Thyroid gland (tissue), 4 donors: ENCODE results near the gene BLOC1S6. TPM values are rescaled to one million over a fixed set of nuclear protein-coding genes. Genes with fewer than 3 reads are reported as not detected.

Experiments used
- DNase-seq, 2 donors: peaks; one replicate each; pipeline ENCODE4 v3.0.0-alpha.2; 2019
- H3K27ac ChIP-seq, 3 donors: fragments of 200-600 bp; sonication (generic); 1 replicate in 2 of 3; 2 replicates in 1 of 3; pipeline ENCODE4 v1.5.1; 2016 to 2019; ENCODE audit warnings: mild to moderate bottlenecking in 1 of 3, moderate library complexity in 1 of 3
- H3K27me3 ChIP-seq: fragments of 200-600 bp; sonication (generic); one replicate; pipeline ENCODE4 v1.5.1; 2019
- H3K36me3 ChIP-seq, 2 donors: fragments of 200-600 bp; sonication (generic); one replicate each; pipeline ENCODE4 v1.5.1; 2016 to 2019
- H3K4me1 ChIP-seq, 2 donors: fragments of 200-600 bp; sonication (generic); one replicate each; pipeline ENCODE4 v1.5.1; 2017 to 2019
- H3K4me3 ChIP-seq, 3 donors: fragments of 200-600 bp; sonication (generic); replicated peaks in 1 of 3; 1 replicate in 2 of 3; 2 replicates in 1 of 3; pipeline ENCODE4 v1.5.1; 2016; ENCODE audit warnings: mild to moderate bottlenecking in 1 of 3
- H3K9me3 ChIP-seq: fragments of 200-600 bp; sonication (generic); one replicate; pipeline ENCODE4 v1.5.1; 2017
- CTCF ChIP-seq, 6 experiments: fragments of 200-600 bp in 3 of 6; fragments of 450-650 bp in 3 of 6; sonication (generic) in 3 of 6; IDR thresholded peaks; one replicate each; pipeline ENCODE4 v1.5.1; 2016 to 2019; ENCODE audit warnings: antibody characterized with exemption in 6 of 6, mild to moderate bottlenecking in 2 of 6, inconsistent platforms in 1 of 6, moderate library complexity in 1 of 6
- POLR2A ChIP-seq, 2 donors: fragments of 450-650 bp; IDR thresholded peaks; one replicate each; pipeline ENCODE4 v1.6.1; 2017; ENCODE audit warnings: antibody characterized with exemption in 2 of 2, mild to moderate bottlenecking in 2 of 2, moderate library complexity in 1 of 2
- WGBS, 2 donors: methylation state at CpG; one replicate each; pipeline ENCODE4 v1.1.5; 2017; 5-methylcytosine and 5-hydroxymethylcytosine counted together
- intact Hi-C: fragments of 100-400 bp; cut with DNase I; formaldehyde crosslinking; loops from one replicate; pipeline ENCODE4 v1.15.1; 2023
- total RNA-seq, 4 donors: library from RNA; depleted of rRNA; stranded (reverse); fragments of >200 nt; gene quantifications; one replicate each; pipeline ENCODE4 v1.2.3, GENCODE V29; 2016

BLOC1S6 gene
- total RNA-seq, 4 donors from 2014 or later: 59.7 to 88.7 (median 82.6) TPM

GRCh38 chr15:45583731-45584639 lies 3.2 kb upstream of the BLOC1S6 start:
- H3K36me3 ChIP-seq: no peaks in the 10 kb centered on the region
- peaks cover 21 to 25% of the 10 kb centered on the region in 2 donors for H3K4me1 ChIP-seq
- no peaks in the 10 kb centered on the region for H3K27me3 ChIP-seq
- TF ChIP-seq CTCF (IDR thresholded peaks at IDR 0.05) (no peak), POLR2A (IDR thresholded peaks at IDR 0.05) (no peak)
- H3K9me3 ChIP-seq: no peaks in the 10 kb centered on the region
- no peak for DNase-seq
- no peak overlapping the region for H3K4me3 ChIP-seq
- H3K27ac ChIP-seq: no peak overlapping the region
- intact Hi-C loops: no loop called here
- WGBS, 2 donors: 92 to 94% methylated on average over 11 of the region's 11 CpGs

- intact Hi-C loops: no loop called here
- no peak for DNase-seq
- Histone ChIP-seq H3K27me3 (no peaks in the 10 kb centered on the region), H3K4me3 (peak overlapping the region in 1 of 3 donors; percentile 3), H3K4me1 (peaks cover 22 to 36% of the 10 kb centered on the region in 2 donors), H3K36me3 (no peaks in the 10 kb centered on the region), H3K9me3 (no peaks in the 10 kb centered on the region), H3K27ac (peak overlapping the region; percentile 99 to 100 (median 99))
- TF ChIP-seq CTCF (IDR thresholded peaks at IDR 0.05) (no peak), POLR2A (IDR thresholded peaks at IDR 0.05) (no peak)
- WGBS, 2 donors: 58 to 59% methylated on average over 7 of the region's 7 CpGs
These were observed 1.9 kb upstream of the BLOC1S6 start for GRCh38 chr15:45585069-45585791.

- peaks cover 22 to 41% of the 10 kb centered on the region in 2 donors for H3K4me1 ChIP-seq
- no peak for DNase-seq
- H3K9me3 ChIP-seq: no peaks in the 10 kb centered on the region
- 44 to 59% methylated on average over 3 of the region's 3 CpGs for WGBS, 2 donors
- H3K4me3 ChIP-seq: peak overlapping the region in 2 of 3 donors; percentile 3 to 99
- no peaks in the 10 kb centered on the region for H3K36me3 ChIP-seq
- TF ChIP-seq POLR2A (IDR thresholded peaks at IDR 0.05): no peak
- no peak for TF ChIP-seq CTCF (IDR thresholded peaks at IDR 0.05)
- intact Hi-C loops: no loop called here
- H3K27me3 ChIP-seq: no peaks in the 10 kb centered on the region
- H3K27ac ChIP-seq: peak overlapping the region; percentile 99 to 100 (median 99)
These were observed 1.1 kb upstream of the BLOC1S6 start for GRCh38 chr15:45586125-45586524.

GRCh38 chr15:45586601-45587094 lies 531 bp upstream of the BLOC1S6 start:
- no peak for DNase-seq
- Histone ChIP-seq H3K36me3 (no peaks in the 10 kb centered on the region), H3K9me3 (no peaks in the 10 kb centered on the region), H3K27ac (peak overlapping the region; percentile 99 to 100 (median 99)), H3K4me3 (peak overlapping the region; percentile 34 to 99 (median 67)), H3K4me1 (peaks cover 22 to 41% of the 10 kb centered on the region in 2 donors), H3K27me3 (no peaks in the 10 kb centered on the region)
- no peak for TF ChIP-seq CTCF (IDR thresholded peaks at IDR 0.05)
- no peak for TF ChIP-seq POLR2A (IDR thresholded peaks at IDR 0.05)
- intact Hi-C loops: no loop called here
- 0 to 2% methylated on average over 9 to 14 of the region's 14 CpGs for WGBS, 2 donors
